ENCODE measurements around the gene ABCA1. TPM values are rescaled to one million over a fixed set of nuclear protein-coding genes. Genes with fewer than 3 reads are reported as not detected.

The ABCA1 gene
- total RNA-seq, 1 donor from 2014 or later, result 49.5 TPM

- TF ChIP-seq CTCF (IDR thresholded peaks at IDR 0.05), result no peak
- Mint-ChIP-seq H3K4me1 (ENCODE audit: unreplicated experiment) (peaks cover 59% of the 10 kb centered on the region), H3K4me3 (ENCODE audit: unreplicated experiment) (no peak overlapping the region), H3K27me3 (ENCODE audit: unreplicated experiment) (no peaks in the 10 kb centered on the region), H3K36me3 (ENCODE audit: unreplicated experiment) (peaks cover 10% of the 10 kb centered on the region), H3K9me3 (ENCODE audit: unreplicated experiment) (no peaks in the 10 kb centered on the region), H3K27ac (ENCODE audit: unreplicated experiment) (peak overlapping the region; percentile 21)
- DNase-seq (ENCODE audit: extremely low spot score, unreplicated experiment), result no peak
Measured at GRCh38 chr9:104921067-104921741, 6.8 kb downstream of the ABCA1 start.

DNA sequence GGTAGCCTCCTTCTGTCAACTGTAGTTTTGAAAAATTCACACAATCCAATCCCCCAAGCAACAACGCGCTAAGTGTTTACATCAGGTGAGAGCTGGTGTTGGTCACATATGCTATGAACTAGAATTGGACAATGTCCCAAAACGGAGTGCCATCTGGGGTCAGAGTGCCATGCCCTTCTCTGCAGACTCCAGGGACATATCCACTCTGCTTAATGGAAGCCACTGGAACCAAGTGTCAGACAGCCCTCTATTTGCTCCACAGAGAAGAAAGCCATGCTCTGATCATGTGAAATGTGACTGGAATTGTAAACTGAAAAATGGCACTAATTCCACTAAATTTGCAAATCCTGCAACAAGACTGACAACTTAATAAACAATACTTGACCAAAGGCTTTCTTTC is 12.2 kb downstream of the ABCA1 start:
- Mint-ChIP-seq H3K27me3 (ENCODE audit: unreplicated experiment) (no peaks in the 10 kb centered on the region), H3K4me1 (ENCODE audit: unreplicated experiment) (peaks cover 24% of the 10 kb centered on the region), H3K9me3 (ENCODE audit: unreplicated experiment) (no peaks in the 10 kb centered on the region), H3K36me3 (ENCODE audit: unreplicated experiment) (peaks cover 9% of the 10 kb centered on the region), H3K4me3 (ENCODE audit: unreplicated experiment) (no peak overlapping the region), H3K27ac (ENCODE audit: unreplicated experiment) (no peak overlapping the region)
- DNase-seq (ENCODE audit: extremely low spot score, unreplicated experiment), result no peak
- TF ChIP-seq CTCF (IDR thresholded peaks at IDR 0.05), result no peak

DNA sequence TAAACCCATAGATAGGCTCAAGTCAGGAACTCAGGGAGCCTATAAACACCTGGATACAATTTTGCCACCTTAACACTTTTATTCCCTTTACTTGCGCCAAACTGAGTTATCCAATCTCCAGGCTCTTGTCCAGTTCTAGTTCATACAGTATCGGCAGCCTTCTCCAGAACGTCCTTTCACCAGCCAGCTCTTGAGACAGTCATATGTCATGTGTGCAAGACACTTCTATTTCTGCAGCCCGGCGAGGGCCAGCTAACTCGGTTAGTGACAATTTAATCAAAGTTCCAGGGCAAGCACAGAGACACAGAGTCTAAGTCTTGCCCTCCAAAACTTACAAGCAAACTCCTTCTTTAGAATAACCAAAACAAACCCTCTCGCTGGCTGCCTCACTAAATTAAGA is 12.9 kb downstream of the ABCA1 start:
- H3K4me3 Mint-ChIP-seq (ENCODE audit: unreplicated experiment), result no peak overlapping the region
- TF ChIP-seq CTCF (IDR thresholded peaks at IDR 0.05), result no peak
- H3K9me3 Mint-ChIP-seq (ENCODE audit: unreplicated experiment), result no peaks in the 10 kb centered on the region
- DNase-seq (ENCODE audit: extremely low spot score, unreplicated experiment), result no peak
- H3K27ac Mint-ChIP-seq (ENCODE audit: unreplicated experiment), result no peak overlapping the region
- H3K4me1 Mint-ChIP-seq (ENCODE audit: unreplicated experiment), result peaks cover 28% of the 10 kb centered on the region
- no peaks in the 10 kb centered on the region for H3K27me3 Mint-ChIP-seq (ENCODE audit: unreplicated experiment)
- peaks cover 9% of the 10 kb centered on the region for H3K36me3 Mint-ChIP-seq (ENCODE audit: unreplicated experiment)

DNA sequence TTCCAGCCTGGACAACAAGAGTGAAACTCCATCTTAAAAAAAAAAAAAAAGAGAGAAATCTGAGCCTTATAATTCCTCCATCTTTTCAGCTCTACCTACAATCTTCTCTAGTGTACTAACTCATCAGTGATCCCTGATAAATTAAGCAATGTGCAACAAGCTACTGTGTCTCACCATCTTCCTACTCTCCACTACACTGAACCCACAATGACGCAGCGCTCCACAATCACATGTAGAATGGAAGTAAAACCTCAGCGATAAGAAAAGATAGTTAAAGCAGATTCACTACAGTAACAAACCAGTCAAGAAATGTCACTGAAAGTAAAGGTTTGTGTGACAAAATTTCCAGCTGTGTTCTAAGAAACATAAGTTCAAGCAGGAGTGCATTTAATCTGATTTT is 13.5 kb downstream of the ABCA1 start:
- no peak for TF ChIP-seq CTCF (IDR thresholded peaks at IDR 0.05)
- Mint-ChIP-seq H3K4me3 (ENCODE audit: unreplicated experiment) (no peak overlapping the region), H3K27me3 (ENCODE audit: unreplicated experiment) (no peaks in the 10 kb centered on the region), H3K36me3 (ENCODE audit: unreplicated experiment) (peaks cover 6% of the 10 kb centered on the region), H3K4me1 (ENCODE audit: unreplicated experiment) (peaks cover 29% of the 10 kb centered on the region), H3K9me3 (ENCODE audit: unreplicated experiment) (no peaks in the 10 kb centered on the region), H3K27ac (ENCODE audit: unreplicated experiment) (no peak overlapping the region)
- DNase-seq (ENCODE audit: extremely low spot score, unreplicated experiment), result no peak

DNA sequence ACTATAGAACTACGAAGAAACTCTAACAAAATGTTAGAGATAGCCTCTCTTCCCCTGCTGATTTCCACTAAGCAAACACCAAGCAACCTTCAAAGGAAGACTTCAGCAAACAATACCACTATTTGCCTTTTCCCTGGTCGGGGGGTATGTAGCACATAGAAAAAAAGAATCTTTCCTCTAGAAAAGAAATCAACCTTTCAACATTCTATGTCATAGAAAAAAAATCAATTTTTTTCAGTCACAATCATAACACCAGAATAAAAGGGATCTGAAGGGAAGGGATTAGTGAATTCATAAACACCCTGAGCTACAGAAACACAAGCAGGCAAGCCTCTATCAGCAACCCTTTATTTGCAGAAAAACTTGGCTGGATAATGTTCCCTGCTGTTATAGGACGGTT is 15.3 kb downstream of the ABCA1 start:
- H3K9me3 Mint-ChIP-seq (ENCODE audit: unreplicated experiment), result no peaks in the 10 kb centered on the region
- no peaks in the 10 kb centered on the region for H3K27me3 Mint-ChIP-seq (ENCODE audit: unreplicated experiment)
- H3K4me1 Mint-ChIP-seq (ENCODE audit: unreplicated experiment), result peaks cover 32% of the 10 kb centered on the region
- TF ChIP-seq CTCF (IDR thresholded peaks at IDR 0.05), result no peak
- DNase-seq (ENCODE audit: extremely low spot score, unreplicated experiment), result no peak
- H3K36me3 Mint-ChIP-seq (ENCODE audit: unreplicated experiment), result peaks cover 6% of the 10 kb centered on the region
- H3K27ac Mint-ChIP-seq (ENCODE audit: unreplicated experiment), result no peak overlapping the region
- no peak overlapping the region for H3K4me3 Mint-ChIP-seq (ENCODE audit: unreplicated experiment)

Measured in osteocyte (in vitro differentiated cells).